Stimulated activated CD8-positive, alpha-beta memory T cell treated with anti-CD3 and anti-CD28 coated beads, Interleukin-15, amount 100 ng/mL, for 4 hours (primary cell): Measurements from ENCODE around the gene QRFP.

ENCODE experiments used
- DNase-seq, 2 donors: peaks; one replicate each; pipeline ENCODE4 v3.0.0-alpha.2; 2020; ENCODE audit warnings: low read depth in 2 of 2

QRFP gene

DNA sequence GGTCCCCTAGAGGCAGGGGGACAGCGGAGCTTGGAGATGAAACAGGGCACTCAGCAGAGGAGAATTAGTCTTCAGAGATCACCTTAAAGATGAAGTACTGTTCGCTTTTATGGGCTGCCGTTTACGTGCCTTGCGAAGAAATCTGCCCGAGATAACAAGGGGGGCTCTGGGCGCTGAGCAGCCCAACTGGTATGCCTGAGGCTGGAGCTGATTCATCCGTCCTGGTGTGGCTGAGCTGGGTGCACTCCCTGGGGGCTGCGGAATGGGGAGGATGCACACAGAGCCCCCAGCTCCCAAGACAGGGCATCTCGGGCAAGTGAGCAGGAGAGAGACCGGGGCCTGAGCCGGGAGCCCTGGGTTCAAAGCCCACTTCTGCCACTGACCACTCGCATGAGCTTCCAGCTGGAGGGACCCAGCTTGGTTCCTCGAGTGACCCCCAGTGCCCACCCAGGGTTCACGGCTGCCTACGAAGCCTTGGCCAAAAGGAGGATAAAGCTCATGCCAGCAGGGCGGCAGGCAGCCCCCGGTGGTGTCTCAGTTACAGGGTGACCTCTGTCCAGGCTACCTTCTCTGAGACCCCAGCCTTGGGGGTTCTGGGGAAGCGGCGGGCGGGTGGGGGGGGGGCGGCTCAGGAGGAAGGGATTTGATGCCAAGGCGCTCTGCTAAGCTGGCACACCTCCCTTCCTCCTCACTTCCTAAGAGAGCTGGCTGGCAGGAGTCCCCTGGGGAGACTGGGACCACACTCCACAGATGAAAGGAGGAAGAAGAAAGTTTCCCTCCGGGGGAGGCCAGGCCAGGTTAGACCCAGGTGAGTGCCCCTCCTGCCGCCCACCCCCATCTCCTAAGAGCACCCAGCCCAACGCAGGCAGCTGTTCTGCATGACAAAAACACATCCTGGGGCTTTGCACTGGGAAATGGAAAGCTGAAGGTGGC lies 36.8 kb upstream of the QRFP start:
- no peak for DNase-seq

DNA sequence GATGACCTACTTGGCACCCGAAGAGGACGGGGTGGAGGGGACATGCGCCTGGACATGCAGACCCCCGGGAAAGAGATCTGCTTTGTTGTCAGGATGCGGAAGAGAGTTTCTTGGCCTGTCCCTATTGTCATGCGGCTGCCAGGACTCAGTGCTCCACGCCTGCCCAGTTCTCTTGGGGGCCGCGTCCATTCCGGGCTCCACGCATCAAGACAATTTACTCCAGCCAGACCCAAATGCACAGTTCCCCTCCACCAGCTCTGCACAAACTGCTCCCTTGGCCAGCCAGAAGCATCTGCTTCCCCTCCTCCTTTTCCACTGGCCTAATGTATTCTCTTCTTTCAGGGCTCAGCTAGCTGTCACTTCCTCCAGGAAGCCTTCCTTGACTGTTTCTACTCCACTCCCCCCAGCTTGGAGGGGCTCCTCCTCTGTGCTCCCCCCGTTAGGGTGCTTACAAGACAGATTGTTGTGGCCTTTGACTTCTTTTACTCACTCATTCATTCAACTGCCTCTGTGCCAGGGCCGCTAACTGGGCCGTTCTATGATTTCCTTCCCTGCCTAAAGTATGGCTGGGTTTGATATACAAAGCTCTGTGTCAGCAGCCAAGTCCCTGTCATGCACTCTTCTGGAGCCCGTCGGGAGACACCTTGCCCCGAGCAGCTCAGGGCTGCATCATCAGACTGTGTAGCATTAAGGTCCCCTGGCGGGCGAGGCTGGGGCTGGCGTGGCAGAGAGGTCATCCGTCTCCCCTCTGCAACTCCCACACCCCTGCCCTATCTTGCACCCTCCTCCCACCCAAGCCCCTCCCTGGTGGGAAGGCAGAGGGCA lies 35.9 kb upstream of the QRFP start:
- DNase-seq, result no peak

DNA sequence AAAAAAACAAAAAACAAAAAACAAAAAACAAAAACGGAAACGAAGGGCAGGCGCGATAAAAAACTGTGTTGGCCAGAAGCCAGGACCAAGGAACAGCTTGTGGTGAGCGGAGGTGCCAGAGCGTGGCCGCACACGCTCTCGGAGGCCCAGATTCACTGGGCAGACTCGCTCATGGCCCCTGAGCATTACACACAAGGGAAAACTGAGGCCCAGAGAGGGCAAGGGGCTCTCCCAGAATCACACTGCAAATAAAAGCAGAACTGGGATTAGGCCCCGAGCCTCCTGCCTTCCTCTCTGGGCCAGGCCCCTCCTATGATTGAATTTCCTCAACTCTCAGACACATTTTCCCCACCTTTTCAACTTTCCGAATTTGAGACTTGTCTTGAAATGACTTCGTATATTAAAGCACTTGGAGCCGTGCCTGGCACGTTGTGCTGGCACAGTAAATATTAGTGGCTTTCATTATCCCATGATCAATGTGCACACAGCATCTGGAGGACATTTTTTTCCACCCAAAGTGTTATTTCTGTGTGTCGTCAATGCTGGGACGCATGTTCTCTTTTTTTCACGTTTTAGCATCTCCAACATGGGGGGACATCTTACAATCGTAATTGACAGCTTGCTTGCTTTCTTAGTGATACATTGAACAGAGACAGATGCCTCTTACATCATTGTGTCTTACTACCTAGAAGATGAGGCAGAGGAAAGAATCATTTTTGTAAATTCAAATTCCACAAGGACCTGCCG lies 35.1 kb upstream of the QRFP start:
- no peak for DNase-seq

- no peak for DNase-seq
These were observed 34.3 kb upstream of the QRFP start for GRCh38 chr9:130930804-130931349.

DNA sequence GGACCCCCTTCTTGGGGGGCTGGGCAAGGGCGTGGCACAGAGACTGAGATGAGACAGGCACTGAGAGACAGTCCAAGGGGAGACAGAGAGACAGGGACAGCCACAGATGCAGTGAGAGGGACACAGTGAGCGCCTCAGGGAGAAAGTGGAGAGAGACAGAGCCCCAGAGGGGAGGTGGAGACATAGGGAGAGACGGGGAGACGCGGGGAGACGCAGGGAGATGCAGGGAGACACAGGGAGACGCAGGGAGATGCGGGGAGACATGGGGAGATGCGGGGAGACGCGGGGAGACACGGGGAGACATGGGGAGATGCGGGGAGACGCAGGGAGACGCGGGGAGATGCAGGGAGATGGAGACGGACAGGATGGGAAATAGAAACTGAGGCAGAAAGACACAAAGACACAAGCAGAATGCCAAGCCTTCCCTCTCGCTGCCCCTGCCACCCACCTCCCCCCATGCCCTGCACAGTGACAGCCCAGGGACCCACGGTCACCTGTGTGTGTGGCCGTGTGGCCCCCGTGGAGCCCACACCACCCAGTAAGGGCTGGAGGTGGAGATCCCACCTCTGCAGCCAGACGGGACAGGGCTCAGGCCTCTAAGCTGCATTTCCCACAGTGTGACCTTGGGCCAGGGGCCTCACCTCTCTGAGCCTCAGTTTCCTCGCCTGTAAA lies 33.7 kb upstream of the QRFP start:
- no peak for DNase-seq

- no peak for DNase-seq
These were observed 33.0 kb upstream of the QRFP start for GRCh38 chr9:130929571-130930038.

DNA sequence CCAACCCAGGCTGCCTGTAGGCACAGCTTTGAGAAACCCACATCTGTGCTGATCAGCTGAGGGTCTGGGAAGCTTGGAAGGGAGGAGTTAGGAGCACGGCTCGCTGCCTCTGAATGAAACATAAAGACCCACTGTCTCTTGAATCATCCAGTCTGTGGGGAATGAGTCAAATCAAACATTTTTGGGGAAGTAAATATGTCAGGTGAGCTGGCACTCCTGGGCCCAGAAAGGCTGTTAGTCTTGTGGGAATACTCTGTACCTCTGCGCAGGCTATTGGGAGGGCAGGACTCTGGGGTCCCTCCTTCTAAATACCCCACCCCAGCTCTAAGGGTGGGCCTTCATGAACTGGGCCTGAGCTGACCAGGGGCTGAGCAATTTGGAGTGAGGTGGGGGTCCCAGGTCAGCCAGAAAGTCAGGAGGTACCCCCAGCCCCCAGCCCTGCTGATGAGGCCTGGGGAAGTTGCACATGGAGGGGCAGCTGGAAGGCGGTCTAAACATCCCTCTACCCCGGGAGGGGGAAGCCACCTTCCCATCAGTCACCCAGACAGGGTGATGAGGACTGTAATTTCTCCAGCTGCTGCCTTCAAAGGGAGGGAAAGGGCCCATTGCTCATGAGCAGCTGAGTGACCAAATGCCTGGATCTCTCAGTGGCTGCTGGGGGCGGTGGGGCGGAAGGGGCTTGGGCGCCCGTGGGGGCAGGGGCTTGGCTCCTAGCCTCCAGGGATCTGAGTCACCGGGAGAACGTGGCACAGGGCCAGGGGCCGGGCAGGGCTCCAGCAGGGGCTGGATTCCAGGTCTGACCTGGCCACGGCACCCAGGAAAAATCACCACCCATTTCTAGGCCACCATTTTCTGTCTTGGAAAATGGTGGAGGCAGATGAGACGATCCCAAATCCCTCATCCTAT lies 31.6 kb upstream of the QRFP start:
- no peak for DNase-seq

GRCh38 chr9:130927338-130927737 lies 30.7 kb upstream of the QRFP start:
- no peak for DNase-seq

- DNase-seq, result no peak
These were observed 28.6 kb upstream of the QRFP start for GRCh38 chr9:130925050-130925678.

GRCh38 chr9:130924448-130924788 lies 27.8 kb upstream of the QRFP start:
- no peak for DNase-seq

GRCh38 chr9:130923611-130924447 lies 27.2 kb upstream of the QRFP start:
- DNase-seq, result no peak

- no peak for DNase-seq
These were observed 26.4 kb upstream of the QRFP start for GRCh38 chr9:130922893-130923610.

GRCh38 chr9:130921989-130922892 lies 25.6 kb upstream of the QRFP start:
- no peak for DNase-seq

DNA sequence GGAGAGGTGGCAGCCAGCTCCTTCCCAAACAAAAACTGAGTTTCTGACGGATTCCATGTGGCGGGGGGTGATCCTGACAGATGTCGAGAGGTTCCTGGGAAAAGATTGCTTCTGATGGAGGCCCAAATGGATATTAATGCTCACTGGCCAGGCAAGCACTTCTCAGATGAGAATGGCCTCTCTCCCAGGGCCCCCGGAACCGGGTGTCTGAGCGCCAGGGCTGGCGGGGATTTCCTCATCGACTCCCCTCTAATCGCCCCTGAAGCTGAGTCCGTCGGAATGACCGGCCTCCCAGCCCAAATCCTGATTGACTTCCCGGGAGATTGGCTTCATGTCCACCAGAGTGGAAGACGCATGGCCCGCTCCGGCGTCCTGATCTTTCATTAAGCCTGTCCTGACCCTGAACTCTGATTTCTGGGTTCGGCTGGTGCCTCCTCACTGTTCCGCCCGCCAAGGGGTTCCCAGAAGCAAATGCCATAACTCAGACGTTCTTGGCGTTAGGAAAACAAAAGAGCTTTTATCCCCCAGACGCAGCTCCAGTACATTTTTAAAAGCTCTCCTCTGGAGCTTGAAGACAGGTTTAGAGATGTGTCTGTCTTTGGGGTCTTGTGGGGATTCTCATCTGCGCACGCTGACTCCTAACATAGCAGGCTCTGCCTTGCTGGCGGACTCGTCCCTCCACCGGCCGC lies 24.8 kb upstream of the QRFP start:
- no peak for DNase-seq

DNA sequence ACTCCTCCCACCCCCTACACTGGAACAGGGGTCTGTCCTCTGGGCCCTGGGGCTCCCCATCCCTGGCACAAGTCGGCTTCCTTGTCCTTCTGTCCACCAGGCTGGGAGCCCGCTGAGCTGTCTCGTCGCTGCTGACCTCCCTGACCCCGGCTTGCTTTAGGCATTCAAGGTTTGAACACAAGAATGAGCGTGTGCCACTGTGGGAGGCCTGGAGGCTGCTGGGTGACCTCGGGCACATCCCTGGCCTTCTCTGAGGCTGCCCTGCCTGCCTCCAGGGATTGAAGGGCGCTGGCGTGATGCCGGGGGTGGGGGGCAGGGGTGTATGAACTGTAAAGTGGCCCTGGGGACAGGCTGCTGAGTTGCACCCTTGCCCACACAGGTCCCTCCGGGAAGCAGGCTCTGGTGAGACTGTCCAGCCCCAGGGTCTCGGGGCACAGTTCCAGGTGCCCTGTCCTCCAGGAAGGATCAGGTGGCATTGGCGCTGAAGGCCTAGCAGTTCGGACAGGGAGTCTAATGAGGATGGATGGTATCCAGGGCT lies 24.2 kb upstream of the QRFP start:
- DNase-seq, result no peak

DNA sequence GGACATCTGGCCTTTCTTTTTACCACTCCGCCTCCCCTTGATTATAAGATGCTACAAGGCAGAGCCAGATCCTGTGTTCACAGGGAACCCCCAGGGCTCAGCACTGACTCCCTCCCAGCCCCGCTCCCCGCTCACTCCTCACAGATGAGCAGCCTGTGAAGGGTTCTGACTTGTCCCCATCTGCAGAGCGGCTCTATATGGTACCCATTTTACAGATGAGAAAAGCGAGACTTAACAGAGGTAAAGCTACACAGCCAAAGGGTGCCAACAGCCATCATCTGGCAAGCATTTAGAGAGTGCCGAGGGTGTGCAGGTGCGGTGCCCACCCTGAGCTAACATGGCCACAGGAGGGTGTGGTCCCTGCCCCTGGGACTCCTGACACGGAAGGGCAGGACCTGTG lies 23.6 kb upstream of the QRFP start:
- DNase-seq, result no peak
